OCI-LY7 (cell line): ENCODE measurements around the gene PDZRN4. TPM values are rescaled to one million over a fixed set of nuclear protein-coding genes. Genes with fewer than 3 reads are reported as not detected.

Source experiments
- BruUV-seq: library from RNA; stranded (reverse); fragments of 400-500 nt; replicated peaks from 2 replicates; lab custom pipeline; 2021; lab: Mats Ljungman, UMichigan
- CTCF ChIA-PET: fragments of 300-600 bp; sonication (Branson Sonifier 250); formaldehyde crosslinking; loops from one replicate; lab custom pipeline; 2022; ENCODE audit warnings: antibody characterized with exemption; ENCODE audit not compliant: unreplicated experiment; lab: Charles Lee
- POLR2A ChIA-PET: fragments of 300-600 bp; sonication (Branson Sonifier 250); formaldehyde crosslinking; loops from one replicate; lab custom pipeline; 2022; ENCODE audit warnings: antibody characterized with exemption; lab: Charles Lee
- DNase-seq: peaks from one replicate; pipeline ENCODE4 v3.0.0-alpha.2; 2015; ENCODE audit warnings: low spot score
- H2AFZ ChIP-seq: fragments of 200-600 bp; sonication (generic), shearing (Covaris generic); 2 replicates; pipeline ENCODE4 v1.6.1; 2014; ENCODE audit warnings: mild to moderate bottlenecking, antibody characterized with exemption, low read length, moderate library complexity
- H3K27ac ChIP-seq: fragments of 200-600 bp; sonication (generic); 2 replicates; pipeline ENCODE4 v1.5.1; 2014; ENCODE audit warnings: mixed run types, low read depth, mild to moderate bottlenecking, moderate library complexity, low read length, inconsistent platforms; ENCODE audit not compliant: poor library complexity, severe bottlenecking
- H3K36me3 ChIP-seq: fragments of 200-600 bp; sonication (generic); 2 replicates; pipeline ENCODE4 v1.6.1; 2014; ENCODE audit warnings: mild to moderate bottlenecking, antibody characterized with exemption, low read length, moderate library complexity, mixed read lengths; ENCODE audit not compliant: insufficient read depth
- H3K4me1 ChIP-seq: fragments of 200-600 bp; sonication (generic); 2 replicates; pipeline ENCODE4 v1.5.1; 2014; ENCODE audit warnings: mild to moderate bottlenecking, low read length; ENCODE audit not compliant: insufficient read depth, poor library complexity, severe bottlenecking
- H3K4me2 ChIP-seq: fragments of 200-600 bp; sonication (generic); 2 replicates; pipeline ENCODE4 v1.6.1; 2014; ENCODE audit warnings: mild to moderate bottlenecking, low read length
- H3K4me3 ChIP-seq: fragments of 200-600 bp; sonication (generic); 2 replicates; pipeline ENCODE4 v1.5.1; 2014; ENCODE audit warnings: mild to moderate bottlenecking, low read depth, low read length; ENCODE audit not compliant: poor library complexity, severe bottlenecking
- H3K79me2 ChIP-seq: fragments of 200-600 bp; sonication (generic); 2 replicates; pipeline ENCODE4 v1.6.1; 2016; ENCODE audit warnings: low read depth, mild to moderate bottlenecking, low read length, moderate library complexity, mixed read lengths; ENCODE audit not compliant: insufficient read depth
- H3K9me2 ChIP-seq: fragments of 200-600 bp; sonication (generic); 2 replicates; pipeline ENCODE4 v1.6.1; 2016; ENCODE audit warnings: mild to moderate bottlenecking, low read length, mixed read lengths; ENCODE audit not compliant: insufficient read depth
- H3K9me3 ChIP-seq: fragments of 200-600 bp; sonication (generic); 2 replicates; pipeline ENCODE4 v1.6.1; 2014; ENCODE audit warnings: mild to moderate bottlenecking, mixed run types, low read length, mixed read lengths
- H4K20me1 ChIP-seq: fragments of 200-600 bp; sonication (generic); 2 replicates; pipeline ENCODE4 v1.6.1; 2014; ENCODE audit warnings: mild to moderate bottlenecking, antibody characterized with exemption, low read length, moderate library complexity, mixed read lengths; ENCODE audit not compliant: insufficient read depth
- CTCF ChIP-seq: fragments of 200-600 bp; sonication (generic); conservative IDR thresholded peaks from 2 replicates; pipeline ENCODE4 v1.5.1; 2014; ENCODE audit warnings: mild to moderate bottlenecking, antibody characterized with exemption, low read length, moderate library complexity, mixed read lengths
- EZH2phosphoT487 ChIP-seq: fragments of 200-600 bp; sonication (generic); IDR thresholded peaks from 2 replicates; pipeline ENCODE4 v1.6.1; 2018; ENCODE audit warnings: low read depth, borderline replicate concordance, mild to moderate bottlenecking, mixed run types, antibody characterized with exemption, low read length, moderate library complexity, mixed read lengths
- intact Hi-C: fragments of 100-400 bp; cut with micrococcal nuclease; formaldehyde crosslinking; loops from one replicate; pipeline ENCODE4 v1.10.0; 2022; ENCODE audit not compliant: unreplicated experiment
- total RNA-seq, 2 experiments: library from RNA; depleted of rRNA in 1 of 2; stranded (reverse); fragments of >200 nt in 1 of 2; shearing (Covaris generic) in 1 of 2; gene quantifications; 2 replicates each; pipeline ENCODE4 v1.2.3, GENCODE V29; 2014 to 2022

The PDZRN4 gene
- total RNA-seq, 2 experiments from 2014 or later: 6.8 to 16.8 TPM

- POLR2A ChIA-PET: interaction anchor here (0.6 kb wide), 2 partner anchors 9 kb away, joined by 3 to 4 read pairs; no protein-coding TSS in a partner anchor
These were observed 340.8 kb downstream of the PDZRN4 start for GRCh38 chr12:41528874-41529273.

GRCh38 chr12:41530441-41530840, 342.3 kb downstream of the PDZRN4 start:
- no peaks in the 10 kb centered on the region for H3K4me1 ChIP-seq
- CTCF ChIA-PET: no interaction called here
- H3K79me2 ChIP-seq: no peaks in the 10 kb centered on the region
- no peaks in the 10 kb centered on the region for H3K9me3 ChIP-seq
- H3K4me2 ChIP-seq: no peak overlapping the region
- no peaks in the 10 kb centered on the region for H4K20me1 ChIP-seq
- H3K36me3 ChIP-seq: no peaks in the 10 kb centered on the region
- intact Hi-C loops: no loop called here
- no peak overlapping the region for H3K27ac ChIP-seq
- no peak for DNase-seq
- H3K4me3 ChIP-seq: no peak overlapping the region
- no peaks in the 10 kb centered on the region for H3K9me2 ChIP-seq
- no TSS peak for BruUV-seq
- POLR2A ChIA-PET: interaction anchor here (0.7 kb wide), 1 partner anchor 1298 kb away, joined by 3 read pairs; no protein-coding TSS in a partner anchor
- TF ChIP-seq EZH2phosphoT487 (no peak), CTCF (no peak)
- H2AFZ ChIP-seq: no peak overlapping the region

More at GRCh38 chr12:41528874-41529273, 340.8 kb downstream of the PDZRN4 start:
- TF ChIP-seq EZH2phosphoT487: no peak
- TF ChIP-seq CTCF: no peak
- H3K36me3 ChIP-seq: no peaks in the 10 kb centered on the region
- no TSS peak for BruUV-seq
- no peaks in the 10 kb centered on the region for H3K4me1 ChIP-seq
- no peak overlapping the region for H3K4me3 ChIP-seq
- no peaks in the 10 kb centered on the region for H3K9me2 ChIP-seq
- H4K20me1 ChIP-seq: no peaks in the 10 kb centered on the region
- DNase-seq: no peak
- intact Hi-C loops: no loop called here
- no peak overlapping the region for H3K4me2 ChIP-seq
- H2AFZ ChIP-seq: no peak overlapping the region
- no peak overlapping the region for H3K27ac ChIP-seq
- H3K79me2 ChIP-seq: no peaks in the 10 kb centered on the region
- CTCF ChIA-PET: interaction anchor here (0.6 kb wide), 1 partner anchor 16 kb away, joined by 3 read pairs; no protein-coding TSS in a partner anchor
- H3K9me3 ChIP-seq: no peaks in the 10 kb centered on the region

- DNase-seq: no peak
- ChIA-PET POLR2A (interaction anchor here (1.1 kb wide), 2 partner anchors 10 to 20 kb away, joined by 3 read pairs; no protein-coding TSS in a partner anchor), CTCF (no interaction called here)
- no peaks in the 10 kb centered on the region for H3K9me2 ChIP-seq
- no peaks in the 10 kb centered on the region for H4K20me1 ChIP-seq
- intact Hi-C loops: no loop called here
- no TSS peak for BruUV-seq
- H3K36me3 ChIP-seq: no peaks in the 10 kb centered on the region
- no peaks in the 10 kb centered on the region for H3K9me3 ChIP-seq
- no peak for TF ChIP-seq CTCF
- TF ChIP-seq EZH2phosphoT487: no peak
- no peak overlapping the region for H2AFZ ChIP-seq
- no peaks in the 10 kb centered on the region for H3K79me2 ChIP-seq
- H3K27ac ChIP-seq: no peak overlapping the region
- H3K4me1 ChIP-seq: peaks cover 7% of the 10 kb centered on the region
- no peak overlapping the region for H3K4me2 ChIP-seq
- H3K4me3 ChIP-seq: no peak overlapping the region
These were observed 343.2 kb downstream of the PDZRN4 start for GRCh38 chr12:41531147-41531829.
